Sigmoid colon (tissue), 7 donors: ENCODE measurements around the gene KRT38. TPM values are rescaled to one million over a fixed set of nuclear protein-coding genes. Genes with fewer than 3 reads are reported as not detected.
A peak's percentile ranks its signal among the peaks of the same experiment; 100 is the strongest.
"Not testable (repeated sequence)": the region's sequence is repeated elsewhere in the genome, so short reads cannot be mapped to it uniquely, and the experiment has no call there.

Experiments
- DNase-seq: peaks from one replicate; pipeline ENCODE4 v3.0.0-alpha.2; 2019
- H3K27ac ChIP-seq, 4 donors: fragments of 200-600 bp; sonication (generic); one replicate each; pipeline ENCODE4 v1.5.1; 2016 to 2019; ENCODE audit warnings: mild to moderate bottlenecking in 1 of 4
- H3K27me3 ChIP-seq, 3 donors: fragments of 200-600 bp; sonication (generic); one replicate each; pipeline ENCODE4 v1.5.1; 2019; ENCODE audit warnings: mild to moderate bottlenecking in 1 of 3
- H3K36me3 ChIP-seq, 4 donors: fragments of 200-600 bp; sonication (generic); one replicate each; pipeline ENCODE4 v1.5.1; 2016 to 2019
- H3K4me1 ChIP-seq, 4 donors: fragments of 200-600 bp; sonication (generic); one replicate each; pipeline ENCODE4 v1.5.1; 2017 to 2019
- H3K4me3 ChIP-seq, 4 donors: fragments of 200-600 bp; sonication (generic); one replicate each; pipeline ENCODE4 v1.5.1; 2017 to 2019; ENCODE audit warnings: mild to moderate bottlenecking in 2 of 4, moderate library complexity in 1 of 4
- H3K9me3 ChIP-seq, 4 donors: fragments of 200-600 bp in 3 of 4; sonication (generic) in 3 of 4; one replicate each; pipeline versions ENCODE4 v1.5.1 to v1.6.1; 2013 to 2019
- EP300 ChIP-seq, 4 donors: sonication (generic); formaldehyde crosslinking; IDR thresholded peaks; one replicate each; pipeline ENCODE4 v1.6.1; 2017; ENCODE audit warnings: antibody characterized with exemption in 4 of 4
- POLR2A ChIP-seq, 2 donors: fragments of 450-650 bp; IDR thresholded peaks; one replicate each; pipeline ENCODE4 v1.6.1; 2016; ENCODE audit warnings: antibody characterized with exemption in 2 of 2, mild to moderate bottlenecking in 2 of 2, moderate library complexity in 2 of 2
- POLR2AphosphoS5 ChIP-seq, 4 donors: sonication (generic); formaldehyde crosslinking; IDR thresholded peaks; one replicate each; pipeline ENCODE4 v1.6.1; 2017; ENCODE audit warnings: antibody characterized with exemption in 4 of 4
- WGBS, 2 donors: extraction: QIAGEN DNeasy Blood & Tissue Kit; methylation state at CpG; one replicate each; pipeline ENCODE4 v1.1.7; 2013; 5-methylcytosine and 5-hydroxymethylcytosine counted together
- intact Hi-C: fragments of 100-400 bp; cut with DNase I; formaldehyde crosslinking; loops from one replicate; pipeline ENCODE4 v1.15.1; 2023
- polyA plus RNA-seq, 3 donors: library from polyadenylated mRNA; stranded (reverse); fragments of 200-250 nt; gene quantifications; one replicate each; pipeline ENCODE4 v1.2.3, GENCODE V29; 2013
- total RNA-seq, 4 donors: library from RNA; depleted of rRNA; stranded (reverse); fragments of >200 nt; gene quantifications; one replicate each; pipeline ENCODE4 v1.1.0, GENCODE V29; 2016
- TF ChIP-seq, protein P1 (sequence below), 4 experiments: fragments of 450-650 bp in 3 of 4; fragments of 200-600 bp in 1 of 4; IDR thresholded peaks; one replicate each; pipeline ENCODE4 v1.5.1; 2016 to 2019; ENCODE audit warnings: antibody characterized with exemption in 4 of 4, mild to moderate bottlenecking in 3 of 4, moderate library complexity in 2 of 4
- donor health status: healthy with polysubstance abuse.
- donor health status: Bipolar disorder and iron deficiency.
- donor health status: healthy.

Gene KRT38
- total and polyA plus RNA-seq, 7 donors: not detected

DNA sequence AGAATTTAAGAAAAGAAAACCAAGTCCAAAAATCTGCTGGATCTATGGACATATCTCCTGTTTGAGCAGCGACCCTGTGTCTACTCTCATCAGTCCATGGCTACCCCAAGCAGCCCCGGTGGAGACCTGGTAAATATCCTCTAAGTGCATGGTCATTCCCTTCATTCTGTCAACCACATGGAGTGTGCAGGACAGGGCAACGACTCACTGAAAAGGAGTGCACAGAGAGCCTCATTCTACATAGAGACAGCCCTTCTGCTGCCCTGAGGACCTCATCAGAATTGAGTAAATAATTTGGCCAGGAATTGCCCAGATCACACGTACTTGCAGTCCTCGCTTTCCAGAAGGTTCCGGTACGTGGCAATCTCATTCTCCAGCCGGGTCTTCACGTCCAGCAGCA, 3.0 kb downstream of the KRT38 start:
- Histone ChIP-seq H3K4me1 (peaks cover 0 to 14% (median 5%) of the 10 kb centered on the region in 4 donors), H3K9me3 (no peaks in the 10 kb centered on the region), H3K4me3 (no peak overlapping the region), H3K27me3 (peaks cover 0 to 8% (median 0%) of the 10 kb centered on the region in 3 donors), H3K36me3 (no peaks in the 10 kb centered on the region), H3K27ac (no peak overlapping the region)
- no peak for TF ChIP-seq EP300 (IDR thresholded peaks at IDR 0.05)
- TF ChIP-seq POLR2AphosphoS5 (IDR thresholded peaks at IDR 0.05): no peak
- TF ChIP-seq, protein P1, sequence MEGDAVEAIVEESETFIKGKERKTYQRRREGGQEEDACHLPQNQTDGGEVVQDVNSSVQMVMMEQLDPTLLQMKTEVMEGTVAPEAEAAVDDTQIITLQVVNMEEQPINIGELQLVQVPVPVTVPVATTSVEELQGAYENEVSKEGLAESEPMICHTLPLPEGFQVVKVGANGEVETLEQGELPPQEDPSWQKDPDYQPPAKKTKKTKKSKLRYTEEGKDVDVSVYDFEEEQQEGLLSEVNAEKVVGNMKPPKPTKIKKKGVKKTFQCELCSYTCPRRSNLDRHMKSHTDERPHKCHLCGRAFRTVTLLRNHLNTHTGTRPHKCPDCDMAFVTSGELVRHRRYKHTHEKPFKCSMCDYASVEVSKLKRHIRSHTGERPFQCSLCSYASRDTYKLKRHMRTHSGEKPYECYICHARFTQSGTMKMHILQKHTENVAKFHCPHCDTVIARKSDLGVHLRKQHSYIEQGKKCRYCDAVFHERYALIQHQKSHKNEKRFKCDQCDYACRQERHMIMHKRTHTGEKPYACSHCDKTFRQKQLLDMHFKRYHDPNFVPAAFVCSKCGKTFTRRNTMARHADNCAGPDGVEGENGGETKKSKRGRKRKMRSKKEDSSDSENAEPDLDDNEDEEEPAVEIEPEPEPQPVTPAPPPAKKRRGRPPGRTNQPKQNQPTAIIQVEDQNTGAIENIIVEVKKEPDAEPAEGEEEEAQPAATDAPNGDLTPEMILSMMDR (IDR thresholded peaks at IDR 0.05): no peak
- TF ChIP-seq POLR2A (IDR thresholded peaks at IDR 0.05): no peak
- intact Hi-C loops: no loop called here
- no peak for DNase-seq
- 83 to 88% methylated on average over 9 of the region's 9 CpGs for WGBS, 2 donors

DNA sequence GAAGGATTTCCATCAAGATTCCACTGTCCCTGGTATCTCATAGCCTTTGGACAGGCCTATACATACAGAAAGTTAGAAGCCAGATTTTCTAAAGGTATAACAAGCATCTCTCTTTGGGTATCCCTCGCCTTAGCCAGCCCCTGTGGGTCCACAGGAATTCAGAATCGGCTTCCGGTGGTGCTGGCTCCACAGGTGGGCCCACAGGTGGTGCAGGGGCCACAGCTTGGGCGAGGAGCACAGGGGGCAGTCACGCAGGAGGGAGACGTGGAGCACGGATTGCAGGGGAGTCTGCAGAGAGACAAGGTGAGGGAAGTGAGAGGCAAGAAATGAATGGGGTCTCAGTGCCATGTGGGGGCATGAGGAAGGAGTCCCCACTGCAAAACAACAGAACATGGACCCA, 3.5 kb downstream of the KRT38 start:
- peaks cover 0 to 5% (median 0%) of the 10 kb centered on the region in 3 donors for H3K27me3 ChIP-seq
- no peak for TF ChIP-seq POLR2A (IDR thresholded peaks at IDR 0.05)
- TF ChIP-seq, protein P1 (IDR thresholded peaks at IDR 0.05): no peak
- no peak for TF ChIP-seq EP300 (IDR thresholded peaks at IDR 0.05)
- WGBS, 2 donors: 78 to 81% methylated on average over 7 of the region's 7 CpGs
- DNase-seq: no peak
- H3K4me3 ChIP-seq: no peak overlapping the region
- H3K9me3 ChIP-seq: no peaks in the 10 kb centered on the region
- no peak overlapping the region for H3K27ac ChIP-seq
- intact Hi-C loops: no loop called here
- peaks cover 0 to 14% (median 5%) of the 10 kb centered on the region in 4 donors for H3K4me1 ChIP-seq
- no peaks in the 10 kb centered on the region for H3K36me3 ChIP-seq

DNA sequence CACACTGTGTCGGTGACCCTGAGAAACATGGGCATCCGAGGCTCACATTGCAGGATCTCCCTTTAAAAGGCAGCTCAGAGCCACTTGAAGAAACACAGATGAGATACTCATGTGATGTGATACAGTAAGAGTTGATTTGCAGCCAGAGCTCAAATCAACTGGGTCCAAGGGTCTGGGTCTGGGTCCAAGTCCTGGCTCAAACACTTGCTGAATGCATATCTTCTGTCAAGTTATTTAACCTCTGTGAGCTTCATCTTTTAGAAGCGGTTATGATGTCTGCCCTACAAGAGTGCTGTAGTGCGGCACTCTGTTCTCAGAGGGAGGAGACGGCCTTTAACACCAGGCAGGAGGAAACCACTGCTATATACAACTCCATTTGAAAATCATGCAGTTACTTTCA, 6.4 kb downstream of the KRT38 start:
- peaks cover 0 to 14% (median 5%) of the 10 kb centered on the region in 4 donors for H3K4me1 ChIP-seq
- H3K9me3 ChIP-seq: no peaks in the 10 kb centered on the region
- H3K27me3 ChIP-seq: no peaks in the 10 kb centered on the region
- DNase-seq: no peak
- H3K36me3 ChIP-seq: no peaks in the 10 kb centered on the region
- intact Hi-C loops: no loop called here
- TF ChIP-seq POLR2AphosphoS5 (IDR thresholded peaks at IDR 0.05) (no peak), EP300 (IDR thresholded peaks at IDR 0.05) (no peak), POLR2A (IDR thresholded peaks at IDR 0.05) (no peak)
- TF ChIP-seq, protein P1 (IDR thresholded peaks at IDR 0.05): no peak
- peak overlapping the region in 1 of 4 donors; percentile 4 for H3K27ac ChIP-seq
- H3K4me3 ChIP-seq: no peak overlapping the region
- 60 to 67% methylated on average over 5 of the region's 5 CpGs for WGBS, 2 donors

DNA sequence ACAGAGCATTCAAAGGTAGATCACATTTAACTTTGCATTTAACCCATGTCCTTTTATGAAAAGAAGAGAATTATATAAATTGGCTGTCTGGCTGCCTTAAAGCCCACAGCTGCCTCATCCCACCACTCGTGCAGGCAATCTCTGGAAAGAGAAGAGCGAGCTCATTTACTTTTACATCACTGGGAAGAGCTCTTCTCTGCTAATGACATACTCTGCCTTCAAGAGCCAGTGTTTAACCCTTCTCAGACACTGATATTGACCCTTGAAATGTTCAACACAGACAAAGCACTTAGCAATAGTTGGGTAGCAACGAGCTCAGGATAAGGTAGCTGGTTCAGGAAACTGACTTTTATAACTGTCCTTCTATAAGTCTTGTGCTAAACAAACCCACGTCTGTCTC, 6.8 kb downstream of the KRT38 start:
- no peak for DNase-seq
- Histone ChIP-seq H3K4me1 (peaks cover 0 to 14% (median 5%) of the 10 kb centered on the region in 4 donors), H3K27me3 (no peaks in the 10 kb centered on the region), H3K9me3 (no peaks in the 10 kb centered on the region), H3K4me3 (no peak overlapping the region), H3K27ac (no peak overlapping the region), H3K36me3 (no peaks in the 10 kb centered on the region)
- TF ChIP-seq POLR2AphosphoS5 (IDR thresholded peaks at IDR 0.05) (no peak), POLR2A (IDR thresholded peaks at IDR 0.05) (no peak), EP300 (IDR thresholded peaks at IDR 0.05) (no peak)
- TF ChIP-seq, protein P1 (IDR thresholded peaks at IDR 0.05): no peak
- WGBS, 2 donors: 57% methylated on average over 4 of the region's 4 CpGs
- intact Hi-C loops: no loop called here

DNA sequence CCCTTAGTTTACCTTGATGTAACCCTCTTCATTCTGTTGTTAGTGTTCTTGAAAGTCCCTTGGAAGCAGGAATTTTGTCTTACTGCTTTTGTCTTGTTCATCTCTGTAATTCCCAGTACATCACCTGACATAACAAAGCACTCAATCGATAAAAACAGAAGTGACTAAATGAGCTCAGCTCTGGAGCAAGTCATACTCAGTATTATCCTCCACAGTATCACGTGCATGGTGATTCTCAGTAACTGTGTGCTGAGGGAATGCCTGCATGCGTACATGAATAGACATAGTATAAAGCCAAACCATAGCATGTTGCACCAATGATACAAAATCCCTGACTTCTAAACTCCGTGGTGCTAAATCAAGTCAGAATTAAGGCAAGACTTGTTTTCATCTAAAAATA, 7.2 kb downstream of the KRT38 start:
- no peaks in the 10 kb centered on the region for H3K9me3 ChIP-seq
- no peak overlapping the region for H3K27ac ChIP-seq
- H3K4me3 ChIP-seq: no peak overlapping the region
- intact Hi-C loops: no loop called here
- TF ChIP-seq EP300 (IDR thresholded peaks at IDR 0.05) (no peak), POLR2A (IDR thresholded peaks at IDR 0.05) (no peak)
- no peak for DNase-seq
- WGBS, 2 donors: 61% methylated on average over 4 of the region's 4 CpGs
- peaks cover 0 to 14% (median 5%) of the 10 kb centered on the region in 4 donors for H3K4me1 ChIP-seq
- no peaks in the 10 kb centered on the region for H3K27me3 ChIP-seq
- H3K36me3 ChIP-seq: no peaks in the 10 kb centered on the region

DNA sequence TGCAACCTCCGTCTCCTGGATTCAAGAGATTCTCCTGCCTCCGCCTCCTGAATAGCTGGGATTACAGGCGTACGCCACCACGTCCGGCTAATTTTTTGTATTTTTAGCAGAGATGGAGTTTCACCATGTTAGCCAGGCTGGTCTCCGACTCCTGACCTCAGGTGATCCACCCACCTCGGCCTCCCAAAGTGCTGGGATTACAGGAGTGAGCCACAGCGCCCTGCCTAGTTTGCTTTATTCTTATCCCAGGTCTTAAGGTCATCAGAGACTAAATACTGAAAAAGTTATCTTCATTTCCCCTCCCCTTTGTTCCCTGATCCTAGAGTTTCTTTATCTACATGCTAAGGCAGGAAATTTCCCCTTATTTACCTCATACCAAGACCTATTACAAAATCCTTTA, 10.4 kb downstream of the KRT38 start:
- H3K36me3 ChIP-seq, DNase-seq, H3K4me3 ChIP-seq, intact Hi-C loops, H3K9me3 ChIP-seq, H3K27ac ChIP-seq, H3K27me3 ChIP-seq: not testable (repeated sequence)
- 82 to 89% methylated on average over 9 of the region's 9 CpGs for WGBS, 2 donors
- peaks cover 0 to 14% (median 5%) of the 10 kb centered on the region in 4 donors for H3K4me1 ChIP-seq
